Kidney (tissue), 14 donors: ENCODE measurements around the gene MAPKAP1. TPM values are rescaled to one million over a fixed set of nuclear protein-coding genes. Genes with fewer than 3 reads are reported as not detected.
A peak's percentile ranks its signal among the peaks of the same experiment; 100 is the strongest.

ENCODE experiments used
- DNase-seq, 5 donors: peaks; one replicate each; pipeline ENCODE4 v3.0.0-alpha.2; 2013 to 2020
- FAIRE-seq: peaks from 2 replicates; lab custom pipeline; 2012; peaks lifted over from hg19 to GRCh38; lab: Jason Lieb, UNC
- H3K27ac ChIP-seq, 2 donors: one replicate each; pipeline ENCODE4 v1.7.0; 2013; ENCODE audit warnings: low read depth in 2 of 2, low read length in 2 of 2, inconsistent platforms in 1 of 2
- H3K27me3 ChIP-seq: one replicate; pipeline ENCODE4 v1.7.1; 2013; ENCODE audit warnings: low read length, inconsistent platforms; ENCODE audit not compliant: control insufficient read depth, insufficient read depth
- H3K36me3 ChIP-seq, 3 donors: one replicate each; pipeline versions ENCODE4 v1.7.0 to v1.7.1; 2013; ENCODE audit warnings: low read length in 3 of 3, control low read depth in 1 of 3, inconsistent platforms in 1 of 3; ENCODE audit not compliant: insufficient read depth in 3 of 3, control insufficient read depth in 2 of 3
- H3K4me1 ChIP-seq, 3 donors: one replicate each; pipeline versions ENCODE4 v1.7.0 to v1.7.1; 2013; ENCODE audit warnings: low read length in 3 of 3, inconsistent platforms in 1 of 3, low read depth in 1 of 3; ENCODE audit not compliant: control insufficient read depth in 2 of 3, insufficient read depth in 2 of 3
- H3K4me3 ChIP-seq, 3 donors: one replicate each; pipeline versions ENCODE4 v1.7.0 to v1.8.1; 2013; ENCODE audit warnings: low read length in 3 of 3, control low read depth in 1 of 3, inconsistent platforms in 1 of 3
- H3K9ac ChIP-seq, 3 donors: one replicate each; pipeline versions ENCODE4 v1.7.0 to v1.7.1; 2013; ENCODE audit warnings: low read length in 3 of 3, control low read depth in 1 of 3, inconsistent platforms in 1 of 3
- H3K9me3 ChIP-seq, 3 donors: one replicate each; pipeline versions ENCODE4 v1.7.0 to v1.7.1; 2013; ENCODE audit warnings: low read length in 3 of 3, control low read depth in 1 of 3, inconsistent platforms in 1 of 3; ENCODE audit not compliant: control insufficient read depth in 2 of 3, insufficient read depth in 1 of 3
- CTCF ChIP-seq: IDR thresholded peaks from 3 replicates; pipeline ENCODE4 v1.5.1; 2012; ENCODE audit warnings: mild to moderate bottlenecking, moderate library complexity, borderline replicate concordance; ENCODE audit not compliant: insufficient read depth; ENCODE audit errors: extremely low read depth
- intact Hi-C: fragments of 100-400 bp; cut with DNase I; formaldehyde crosslinking; loops from one replicate; pipeline ENCODE4 v1.11.1; 2022
- polyA plus RNA-seq: library from polyadenylated mRNA; stranded (reverse); fragments of 350-450 nt; fragmentation: Illumina TruSeq; extraction: RNeasy Lipid Tissue Mini Kit (QIAGEN cat#74804); gene quantifications from one replicate; pipeline ENCODE4 v1.2.3, GENCODE V29; 2014; ENCODE audit warnings: low read depth, low replicate concordance; ENCODE audit not compliant: insufficient read depth
- total RNA-seq: library from RNA; stranded (reverse); fragmentation: NEBNext Ultra II Directional; extraction: Animal tissue kit (Norgen Biotek cat#: 25700); gene quantifications from one replicate; pipeline ENCODE4 v1.2.1, GENCODE V29; 2021
- donor health status: control.
- donor health status: control.
- donor health status: control.
- donor health status: control.
- donor health status: control.
- donor health status: DM: yes; HTN: yes; CAD: no.
- donor health status: Normal renal cell carcinoma (clear cell type).

Gene MAPKAP1
- total and polyA plus RNA-seq, 2 donors from 2014 or later, result 70.5 to 99.4 TPM

GRCh38 chr9:125726456-125727132 lies 19.6 kb upstream of the MAPKAP1 start:
- Histone ChIP-seq H3K9ac (no peak overlapping the region), H3K27ac (no peak overlapping the region), H3K4me1 (no peaks in the 10 kb centered on the region), H3K4me3 (no peak overlapping the region), H3K27me3 (no peaks in the 10 kb centered on the region), H3K9me3 (no peaks in the 10 kb centered on the region), H3K36me3 (no peaks in the 10 kb centered on the region)
- TF ChIP-seq CTCF, result no peak
- no peak for DNase-seq
- intact Hi-C loops, result no loop called here
- FAIRE-seq, result no peak

- FAIRE-seq (no peak), DNase-seq (no peak)
- no peak for TF ChIP-seq CTCF
- Histone ChIP-seq H3K9me3 (no peaks in the 10 kb centered on the region), H3K36me3 (no peaks in the 10 kb centered on the region), H3K9ac (peak overlapping the region; percentile 48 to 88 (median 70)), H3K4me1 (peaks cover 0 to 10% (median 8%) of the 10 kb centered on the region in 3 donors), H3K27me3 (no peaks in the 10 kb centered on the region), H3K4me3 (peak overlapping the region; percentile 67 to 87 (median 83)), H3K27ac (peak overlapping the region in 1 of 2 donors; percentile 36)
- intact Hi-C loops, result no loop called here
Measured at GRCh38 chr9:125707472-125707804, 430 bp upstream of the MAPKAP1 start.

- peaks cover 0 to 10% (median 8%) of the 10 kb centered on the region in 3 donors for H3K4me1 ChIP-seq
- no peaks in the 10 kb centered on the region for H3K27me3 ChIP-seq
- intact Hi-C loops, result no loop called here
- no peak for TF ChIP-seq CTCF
- DNase-seq, result no peak
- no peak for FAIRE-seq
- H3K9ac ChIP-seq, result peak overlapping the region in 1 of 3 donors; percentile 77
- no peak overlapping the region for H3K27ac ChIP-seq
- H3K9me3 ChIP-seq, result no peaks in the 10 kb centered on the region
- H3K36me3 ChIP-seq, result no peaks in the 10 kb centered on the region
- H3K4me3 ChIP-seq, result peak overlapping the region; percentile 21 to 95 (median 83)
Measured at GRCh38 chr9:125705893-125706292, 1.1 kb downstream of the MAPKAP1 start.
